ENCODE data around the gene AOX1.

Gene AOX1

GRCh38 chr2:200586644-200586975, 796 bp downstream of the AOX1 start:
- peaks cover 5% of the 10 kb centered on the region; the same call in 1 of the 2 replicates for H3K9me3 ChIP-seq
- no peak overlapping the region for H3K4me2 ChIP-seq
- H3K4me3 ChIP-seq, result no peak overlapping the region
- H3K27ac ChIP-seq, result no peak overlapping the region
- H3K4me1 ChIP-seq, result peaks cover 26% of the 10 kb centered on the region
- peaks cover 31% of the 10 kb centered on the region for H3K27me3 ChIP-seq
- no peaks in the 10 kb centered on the region for H3K36me3 ChIP-seq
- no peak overlapping the region for H3K9ac ChIP-seq
- peaks cover 8% of the 10 kb centered on the region; the same call in 1 of the 2 replicates for H4K20me1 ChIP-seq
- TF ChIP-seq Cebpa-rat (IDR thresholded peaks at IDR 0.05), result no peak

- Histone ChIP-seq H3K27ac (no peak overlapping the region), H3K36me3 (no peaks in the 10 kb centered on the region), H3K9me3 (peaks cover 5% of the 10 kb centered on the region; the same call in 1 of the 2 replicates), H3K27me3 (peaks cover 31% of the 10 kb centered on the region), H3K4me3 (no peak overlapping the region), H3K4me1 (peaks cover 26% of the 10 kb centered on the region), H3K9ac (no peak overlapping the region), H3K4me2 (no peak overlapping the region), H4K20me1 (peaks cover 8% of the 10 kb centered on the region; the same call in 1 of the 2 replicates)
- no peak for TF ChIP-seq Cebpa-rat (IDR thresholded peaks at IDR 0.05)
Measured at GRCh38 chr2:200587007-200587616, 1.3 kb downstream of the AOX1 start.

- Histone ChIP-seq H3K4me3 (no peak overlapping the region), H3K9me3 (peaks cover 5% of the 10 kb centered on the region; the same call in 1 of the 2 replicates)
Measured at GRCh38 chr2:200588076-200588678, 2.4 kb downstream of the AOX1 start.

GRCh38 chr2:200590090-200590489, 4.3 kb downstream of the AOX1 start:
- no peak for TF ChIP-seq Cebpa-rat (IDR thresholded peaks at IDR 0.05)
- peaks cover 8% of the 10 kb centered on the region; the same call in 1 of the 2 replicates for H4K20me1 ChIP-seq
- H3K36me3 ChIP-seq, result no peaks in the 10 kb centered on the region
- H3K4me3 ChIP-seq, result no peak overlapping the region
- peaks cover 23% of the 10 kb centered on the region for H3K27me3 ChIP-seq
- H3K27ac ChIP-seq, result no peak overlapping the region
- no peak overlapping the region for H3K9ac ChIP-seq
- H3K9me3 ChIP-seq, result peaks cover 5% of the 10 kb centered on the region; the same call in 1 of the 2 replicates
- peaks cover 12% of the 10 kb centered on the region for H3K4me1 ChIP-seq
- H3K4me2 ChIP-seq, result no peak overlapping the region

More at GRCh38 chr2:200588076-200588678, 2.4 kb downstream of the AOX1 start:
- TF ChIP-seq Cebpa-rat (IDR thresholded peaks at IDR 0.05), result no peak
- Histone ChIP-seq H4K20me1 (peaks cover 8% of the 10 kb centered on the region; the same call in 1 of the 2 replicates), H3K4me1 (peaks cover 26% of the 10 kb centered on the region), H3K9ac (no peak overlapping the region), H3K27me3 (peaks cover 31% of the 10 kb centered on the region), H3K36me3 (no peaks in the 10 kb centered on the region), H3K4me2 (no peak overlapping the region), H3K27ac (no peak overlapping the region)

GRCh38 chr2:200591308-200591707, 5.5 kb downstream of the AOX1 start:
- peaks cover 2% of the 10 kb centered on the region; the same call in 1 of the 2 replicates for H3K9me3 ChIP-seq
- TF ChIP-seq Cebpa-rat (IDR thresholded peaks at IDR 0.05), result no peak

GRCh38 chr2:200592406-200593075, 6.7 kb downstream of the AOX1 start:
- H3K4me1 ChIP-seq, result no peaks in the 10 kb centered on the region
- no peak for TF ChIP-seq Cebpa-rat (IDR thresholded peaks at IDR 0.05)
- no peak overlapping the region for H3K9ac ChIP-seq
- no peaks in the 10 kb centered on the region for H3K9me3 ChIP-seq
- no peak overlapping the region for H3K4me2 ChIP-seq
- H3K36me3 ChIP-seq, result no peaks in the 10 kb centered on the region
- H4K20me1 ChIP-seq, result no peaks in the 10 kb centered on the region
- no peak overlapping the region for H3K27ac ChIP-seq
- H3K4me3 ChIP-seq, result no peak overlapping the region
- H3K27me3 ChIP-seq, result no peaks in the 10 kb centered on the region

More at GRCh38 chr2:200591308-200591707, 5.5 kb downstream of the AOX1 start:
- peaks cover under 1% of the 10 kb centered on the region; the same call in 1 of the 2 replicates for H3K4me1 ChIP-seq
- H3K27me3 ChIP-seq, result peaks cover 11% of the 10 kb centered on the region
- no peaks in the 10 kb centered on the region for H3K36me3 ChIP-seq
- H3K9ac ChIP-seq, result no peak overlapping the region
- H3K4me2 ChIP-seq, result no peak overlapping the region
- H3K27ac ChIP-seq, result no peak overlapping the region
- no peaks in the 10 kb centered on the region for H4K20me1 ChIP-seq
- H3K4me3 ChIP-seq, result no peak overlapping the region

GRCh38 chr2:200593905-200594304, 8.1 kb downstream of the AOX1 start:
- Histone ChIP-seq H3K27me3 (no peaks in the 10 kb centered on the region), H3K9me3 (no peaks in the 10 kb centered on the region), H3K27ac (no peak overlapping the region), H3K36me3 (no peaks in the 10 kb centered on the region), H3K4me1 (no peaks in the 10 kb centered on the region), H3K9ac (no peak overlapping the region), H4K20me1 (no peaks in the 10 kb centered on the region), H3K4me2 (no peak overlapping the region), H3K4me3 (no peak overlapping the region)
- no peak for TF ChIP-seq Cebpa-rat (IDR thresholded peaks at IDR 0.05)

GRCh38 chr2:200595913-200596312, 10.1 kb downstream of the AOX1 start:
- TF ChIP-seq Cebpa-rat (IDR thresholded peaks at IDR 0.05), result no peak
- Histone ChIP-seq H4K20me1 (no peaks in the 10 kb centered on the region), H3K9me3 (no peaks in the 10 kb centered on the region), H3K4me1 (no peaks in the 10 kb centered on the region), H3K27me3 (no peaks in the 10 kb centered on the region), H3K9ac (no peak overlapping the region), H3K36me3 (no peaks in the 10 kb centered on the region), H3K4me2 (no peak overlapping the region), H3K4me3 (no peak overlapping the region), H3K27ac (no peak overlapping the region)

GRCh38 chr2:200596774-200597570, 11.2 kb downstream of the AOX1 start:
- Histone ChIP-seq H3K4me1 (no peaks in the 10 kb centered on the region), H3K9me3 (no peaks in the 10 kb centered on the region), H3K4me3 (no peak overlapping the region), H3K27me3 (no peaks in the 10 kb centered on the region), H3K9ac (no peak overlapping the region), H3K27ac (no peak overlapping the region), H3K4me2 (no peak overlapping the region), H3K36me3 (no peaks in the 10 kb centered on the region), H4K20me1 (no peaks in the 10 kb centered on the region)
- TF ChIP-seq Cebpa-rat (IDR thresholded peaks at IDR 0.05), result no peak
